ENCODE data around the gene OSBPL9.

DNA sequence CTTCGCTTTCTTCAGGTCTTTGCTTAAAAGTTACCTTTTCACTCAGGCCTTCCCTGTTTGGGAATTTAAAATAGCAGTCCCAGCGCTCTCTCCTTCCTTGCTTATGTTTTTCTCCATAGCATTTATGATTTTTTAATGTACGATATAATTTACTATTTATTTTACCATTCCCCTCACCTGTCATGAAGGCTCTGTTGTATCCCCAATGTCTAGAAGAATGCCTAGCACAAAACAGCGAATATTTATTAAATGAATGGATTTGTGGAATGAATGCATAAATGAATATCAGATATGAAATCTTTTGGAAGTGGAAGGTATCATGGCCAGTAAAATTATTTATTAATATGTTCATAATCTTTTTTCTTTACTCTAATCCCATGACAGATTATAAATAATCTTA is 402 bp upstream of the OSBPL9 start:
- TF ChIP-seq, protein P1, sequence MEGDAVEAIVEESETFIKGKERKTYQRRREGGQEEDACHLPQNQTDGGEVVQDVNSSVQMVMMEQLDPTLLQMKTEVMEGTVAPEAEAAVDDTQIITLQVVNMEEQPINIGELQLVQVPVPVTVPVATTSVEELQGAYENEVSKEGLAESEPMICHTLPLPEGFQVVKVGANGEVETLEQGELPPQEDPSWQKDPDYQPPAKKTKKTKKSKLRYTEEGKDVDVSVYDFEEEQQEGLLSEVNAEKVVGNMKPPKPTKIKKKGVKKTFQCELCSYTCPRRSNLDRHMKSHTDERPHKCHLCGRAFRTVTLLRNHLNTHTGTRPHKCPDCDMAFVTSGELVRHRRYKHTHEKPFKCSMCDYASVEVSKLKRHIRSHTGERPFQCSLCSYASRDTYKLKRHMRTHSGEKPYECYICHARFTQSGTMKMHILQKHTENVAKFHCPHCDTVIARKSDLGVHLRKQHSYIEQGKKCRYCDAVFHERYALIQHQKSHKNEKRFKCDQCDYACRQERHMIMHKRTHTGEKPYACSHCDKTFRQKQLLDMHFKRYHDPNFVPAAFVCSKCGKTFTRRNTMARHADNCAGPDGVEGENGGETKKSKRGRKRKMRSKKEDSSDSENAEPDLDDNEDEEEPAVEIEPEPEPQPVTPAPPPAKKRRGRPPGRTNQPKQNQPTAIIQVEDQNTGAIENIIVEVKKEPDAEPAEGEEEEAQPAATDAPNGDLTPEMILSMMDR (IDR thresholded peaks at IDR 0.05 in 4 of 5, conservative IDR thresholded peaks at IDR 0.05 in 1 of 5), result no peak
- TF ChIP-seq POLR2A (IDR thresholded peaks at IDR 0.05), result no peak
